ENCODE data around the gene CSH2.
"Not testable (repeated sequence)": the region's sequence is repeated elsewhere in the genome, so short reads cannot be mapped to it uniquely, and the experiment has no call there.

CSH2 gene

DNA sequence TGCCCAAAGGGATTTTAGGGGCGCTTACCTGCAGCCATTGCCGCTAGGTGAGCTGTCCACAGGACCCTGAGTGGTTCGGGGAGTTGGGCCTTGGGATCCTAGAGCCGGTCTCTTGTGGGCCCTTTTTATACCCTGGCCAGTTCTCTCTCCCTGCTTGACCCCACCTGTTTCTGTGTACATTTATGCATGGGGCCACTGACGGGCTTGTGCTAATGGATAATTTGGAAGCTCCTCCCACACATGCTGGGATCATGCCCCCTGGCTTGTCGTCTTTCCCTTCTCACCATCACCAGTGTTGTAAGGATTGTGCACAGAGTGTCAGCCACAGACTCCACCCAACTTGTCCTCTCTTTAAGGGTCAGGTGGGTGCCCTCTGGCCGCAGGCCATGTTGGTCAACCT is at the start of gene CSH2:
CSH2 (minus strand) TSS at position 101 of the 400 bp plus-strand sequence; CDS start at position 38, 63 bp downstream.
- not testable (repeated sequence) for DNase-seq (ENCODE audit: low read depth)

DNA sequence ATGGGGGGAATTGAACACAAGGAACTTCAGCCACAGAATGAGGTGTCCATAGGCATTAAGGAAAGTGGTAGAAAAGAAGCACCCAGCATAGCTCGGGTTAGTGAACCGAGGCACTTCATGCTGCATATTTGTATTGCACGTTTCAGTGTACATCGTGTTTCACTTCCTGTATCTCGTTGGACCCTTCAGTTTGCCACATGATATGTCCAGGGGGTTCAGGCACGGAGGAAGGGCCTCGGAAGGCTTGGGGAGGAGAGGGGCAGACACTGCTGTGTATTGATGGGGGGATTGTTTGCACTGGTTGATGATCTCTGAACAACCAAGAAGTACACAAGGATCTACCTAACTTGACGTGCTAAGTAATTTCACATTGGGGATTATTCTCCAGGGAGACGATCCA is 48.9 kb upstream of the CSH2 start:
- not testable (repeated sequence) for DNase-seq (ENCODE audit: low read depth)

DNA sequence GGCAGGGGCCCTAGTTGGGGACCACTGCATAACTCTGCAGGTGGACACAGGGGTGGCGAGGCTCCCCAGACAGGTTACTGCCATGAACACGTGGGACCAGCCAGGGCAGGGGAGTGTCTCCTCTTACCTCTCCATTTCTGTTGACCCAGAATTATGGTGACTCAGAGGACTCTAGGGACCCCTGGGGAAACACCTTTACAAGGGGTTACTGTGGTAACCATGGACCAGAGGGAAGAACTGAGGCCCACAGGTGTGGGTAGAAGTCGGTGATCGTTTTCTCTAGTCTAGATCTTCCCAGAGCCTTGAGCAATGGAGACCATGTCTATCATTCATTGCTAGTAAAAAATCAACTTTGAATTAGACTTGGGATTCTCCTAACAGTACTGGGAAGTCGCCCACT is 47.3 kb upstream of the CSH2 start:
- DNase-seq (ENCODE audit: low read depth): not testable (repeated sequence)

DNA sequence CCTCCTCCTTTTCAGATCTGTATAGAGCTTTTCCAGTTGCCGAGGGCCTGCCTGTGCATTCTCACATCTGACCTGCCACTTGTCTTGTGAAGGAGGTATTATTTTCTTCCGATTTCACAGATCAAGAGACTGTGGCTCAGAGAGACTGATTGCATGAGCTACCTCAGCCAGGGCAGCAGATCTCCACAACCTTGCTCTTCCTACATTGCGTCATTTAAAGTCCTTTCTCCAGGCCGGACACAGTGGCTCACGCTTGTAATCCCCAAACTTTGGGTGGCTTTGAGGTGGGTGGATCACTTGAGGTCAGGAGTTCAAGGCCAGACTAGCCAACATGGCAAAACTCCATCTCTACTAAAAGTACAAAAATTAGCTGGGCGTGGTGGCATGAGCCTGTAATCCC is 46.6 kb upstream of the CSH2 start:
- not testable (repeated sequence) for DNase-seq (ENCODE audit: low read depth)

DNA sequence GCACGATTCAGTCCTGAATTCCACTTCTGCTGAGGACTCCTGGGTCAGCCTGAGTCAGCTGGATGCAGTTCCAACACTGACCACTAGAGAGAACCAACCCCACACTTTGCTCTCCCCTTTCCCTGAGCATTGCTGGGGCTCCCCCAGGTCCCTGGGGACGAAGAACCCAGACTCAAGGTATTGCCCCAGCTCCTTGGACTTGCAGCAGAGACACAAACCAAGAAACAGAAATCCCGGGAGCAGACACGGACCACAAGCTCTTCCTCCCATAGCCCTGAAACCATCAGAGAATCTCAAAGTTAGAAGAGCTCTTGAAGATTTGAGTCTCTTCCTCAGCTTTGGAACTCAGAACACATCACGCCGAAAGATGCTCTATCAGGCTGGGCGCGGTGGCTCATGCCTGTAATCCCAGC is 45.8 kb upstream of the CSH2 start:
- peak; percentile 64 for DNase-seq (ENCODE audit: low read depth)

DNA sequence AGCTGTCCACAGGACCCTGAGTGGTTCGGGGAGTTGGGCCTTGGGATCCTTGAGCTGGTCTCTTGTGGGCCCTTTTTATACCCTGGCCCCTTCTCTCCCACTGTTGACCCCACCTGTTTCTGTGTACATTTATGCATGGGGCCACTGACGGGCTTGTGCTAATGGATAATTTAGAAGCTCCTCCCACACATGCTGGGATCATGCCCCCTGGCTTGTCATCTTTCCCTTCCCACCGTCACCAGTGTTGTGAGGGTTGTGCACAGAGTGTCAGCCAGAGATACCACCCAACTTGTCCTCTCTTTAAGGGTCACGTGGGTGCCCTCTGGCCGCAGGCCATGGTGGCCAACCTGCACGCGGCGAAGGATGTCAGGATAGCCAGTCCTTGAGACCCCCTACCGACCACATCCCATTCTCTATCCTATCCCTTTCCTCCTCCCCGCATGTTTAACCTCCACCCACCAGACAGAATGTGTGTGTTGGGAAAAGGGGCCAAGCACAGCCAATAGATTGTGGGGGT is 45.4 kb upstream of the CSH2 start, which contains the start of gene GH1:
GH1 (minus strand) TSS at position 51 of the 517 bp plus-strand sequence. CDS start 63 bp downstream, outside the sequence.
- DNase-seq (ENCODE audit: low read depth): not testable (repeated sequence)

DNA sequence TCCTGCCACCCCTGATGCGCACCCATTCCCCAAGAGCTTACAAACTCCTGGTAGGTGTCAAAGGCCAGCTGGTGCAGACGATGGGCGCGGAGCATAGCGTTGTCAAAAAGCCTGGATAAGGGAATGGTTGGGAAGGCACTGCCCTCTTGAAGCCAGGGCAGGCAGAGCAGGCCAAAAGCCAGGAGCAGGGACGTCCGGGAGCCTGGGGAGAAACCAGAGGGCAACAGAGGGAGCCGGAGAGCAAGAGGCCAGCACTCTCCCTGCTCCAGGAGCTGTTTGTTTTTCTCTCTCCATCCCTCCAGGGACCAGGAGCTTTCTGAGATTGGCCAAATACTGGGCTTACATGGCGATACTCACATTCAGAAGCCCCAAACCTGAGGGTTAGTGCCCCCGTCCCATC is 44.8 kb upstream of the CSH2 start:
- no peak for DNase-seq (ENCODE audit: low read depth)

- DNase-seq (ENCODE audit: low read depth): no peak
Measured at GRCh38 chr17:63917646-63918045, 44.2 kb upstream of the CSH2 start.

DNA sequence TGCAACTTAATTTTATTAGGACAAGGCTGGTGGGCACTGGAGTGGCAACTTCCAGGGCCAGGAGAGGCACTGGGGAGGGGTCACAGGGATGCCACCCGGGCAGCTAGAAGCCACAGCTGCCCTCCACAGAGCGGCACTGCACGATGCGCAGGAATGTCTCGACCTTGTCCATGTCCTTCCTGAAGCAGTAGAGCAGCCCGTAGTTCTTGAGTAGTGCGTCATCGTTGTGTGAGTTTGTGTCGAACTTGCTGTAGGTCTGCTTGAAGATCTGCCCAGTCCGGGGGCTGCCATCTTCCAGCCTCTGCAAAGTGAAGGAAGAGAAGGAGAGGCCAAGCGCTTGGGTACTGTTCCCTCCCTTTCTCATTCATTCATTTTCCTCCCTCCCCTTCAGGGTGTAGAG is 43.7 kb upstream of the CSH2 start:
- DNase-seq (ENCODE audit: low read depth): not testable (repeated sequence)

- no peak for DNase-seq (ENCODE audit: low read depth)
Measured at GRCh38 chr17:63916566-63917185, 43.2 kb upstream of the CSH2 start.

GRCh38 chr17:63915753-63916152 is 42.3 kb upstream of the CSH2 start:
- not testable (repeated sequence) for DNase-seq (ENCODE audit: low read depth)

- no peak for DNase-seq (ENCODE audit: low read depth)
Measured at GRCh38 chr17:63914471-63914870, 41.0 kb upstream of the CSH2 start.

- peak; percentile 42 for DNase-seq (ENCODE audit: low read depth)
Measured at GRCh38 chr17:63911657-63912100, 38.2 kb upstream of the CSH2 start.

- DNase-seq (ENCODE audit: low read depth): no peak
Measured at GRCh38 chr17:63911041-63911635, 37.7 kb upstream of the CSH2 start, which contains the start of gene CSHL1. Gene CSHL1 (minus strand): TSS chr17:63911258. CDS start chr17:63911196, 62 bp downstream.

GRCh38 chr17:63910096-63910495 is 36.6 kb upstream of the CSH2 start:
- no peak for DNase-seq (ENCODE audit: low read depth)

DNA sequence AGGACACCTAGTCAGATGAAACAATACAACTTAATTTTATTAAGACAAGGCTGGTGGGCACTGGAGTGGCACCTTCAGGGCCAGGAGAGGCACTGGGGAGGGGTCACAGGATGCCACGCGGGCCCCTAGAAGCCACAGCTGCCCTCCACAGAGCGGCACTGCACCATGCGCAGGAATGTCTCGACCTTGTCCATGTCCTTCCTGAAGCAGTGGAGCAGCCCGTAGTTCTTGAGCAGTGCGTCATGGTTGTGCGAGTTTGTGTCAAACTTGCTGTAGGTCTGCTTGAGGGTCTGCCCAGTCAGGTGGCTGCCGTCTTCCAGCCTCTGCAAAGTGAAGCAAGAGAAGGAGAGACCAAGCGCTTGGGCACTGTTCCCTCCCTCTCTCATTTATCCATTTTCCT is 36.1 kb upstream of the CSH2 start:
- DNase-seq (ENCODE audit: low read depth): not testable (repeated sequence)

- not testable (repeated sequence) for DNase-seq (ENCODE audit: low read depth)
Measured at GRCh38 chr17:63907161-63907778, 33.8 kb upstream of the CSH2 start.

DNA sequence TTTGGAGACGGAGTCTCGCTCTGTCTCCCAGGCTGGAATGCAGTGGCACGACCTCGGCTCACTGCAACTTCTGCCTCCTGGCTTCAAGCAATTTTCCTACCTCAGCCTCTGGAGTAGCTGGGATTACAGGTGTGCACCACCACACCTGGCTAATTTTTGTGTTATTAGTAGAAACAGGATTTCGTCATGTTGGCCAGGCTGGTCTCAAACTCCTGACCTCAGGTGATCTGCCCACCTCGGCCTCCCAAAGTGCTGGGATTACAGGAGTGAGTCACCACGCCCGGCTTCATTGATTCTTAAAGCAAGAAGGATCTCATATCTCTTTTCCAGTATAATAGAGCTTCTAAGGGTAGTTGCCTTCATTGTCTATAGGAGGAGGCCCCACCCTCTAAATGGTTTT is 31.3 kb upstream of the CSH2 start:
- DNase-seq (ENCODE audit: low read depth): not testable (repeated sequence)

- peak; percentile 14 for DNase-seq (ENCODE audit: low read depth)
Measured at GRCh38 chr17:63903787-63904201, 30.3 kb upstream of the CSH2 start.

DNA sequence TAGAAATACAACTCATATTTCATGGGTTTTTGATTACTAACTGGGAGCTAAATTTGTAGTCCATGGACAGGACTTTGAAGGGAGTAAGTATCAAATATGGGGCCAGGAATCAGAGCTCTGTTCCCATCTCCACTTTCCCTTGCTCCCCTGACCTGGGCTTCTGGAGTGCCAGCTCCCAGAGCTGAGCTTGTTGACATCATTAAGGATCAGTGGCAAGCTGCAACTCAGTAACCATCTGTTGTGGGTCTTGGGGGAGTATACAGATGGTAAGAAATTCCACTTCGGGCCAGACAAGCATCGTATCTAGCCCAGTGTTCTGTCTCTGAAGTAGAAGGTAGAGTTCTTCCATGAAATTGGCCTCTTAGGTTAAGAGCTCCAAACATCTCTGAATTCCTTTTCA is 28.5 kb upstream of the CSH2 start:
- DNase-seq (ENCODE audit: low read depth): not testable (repeated sequence)

DNA sequence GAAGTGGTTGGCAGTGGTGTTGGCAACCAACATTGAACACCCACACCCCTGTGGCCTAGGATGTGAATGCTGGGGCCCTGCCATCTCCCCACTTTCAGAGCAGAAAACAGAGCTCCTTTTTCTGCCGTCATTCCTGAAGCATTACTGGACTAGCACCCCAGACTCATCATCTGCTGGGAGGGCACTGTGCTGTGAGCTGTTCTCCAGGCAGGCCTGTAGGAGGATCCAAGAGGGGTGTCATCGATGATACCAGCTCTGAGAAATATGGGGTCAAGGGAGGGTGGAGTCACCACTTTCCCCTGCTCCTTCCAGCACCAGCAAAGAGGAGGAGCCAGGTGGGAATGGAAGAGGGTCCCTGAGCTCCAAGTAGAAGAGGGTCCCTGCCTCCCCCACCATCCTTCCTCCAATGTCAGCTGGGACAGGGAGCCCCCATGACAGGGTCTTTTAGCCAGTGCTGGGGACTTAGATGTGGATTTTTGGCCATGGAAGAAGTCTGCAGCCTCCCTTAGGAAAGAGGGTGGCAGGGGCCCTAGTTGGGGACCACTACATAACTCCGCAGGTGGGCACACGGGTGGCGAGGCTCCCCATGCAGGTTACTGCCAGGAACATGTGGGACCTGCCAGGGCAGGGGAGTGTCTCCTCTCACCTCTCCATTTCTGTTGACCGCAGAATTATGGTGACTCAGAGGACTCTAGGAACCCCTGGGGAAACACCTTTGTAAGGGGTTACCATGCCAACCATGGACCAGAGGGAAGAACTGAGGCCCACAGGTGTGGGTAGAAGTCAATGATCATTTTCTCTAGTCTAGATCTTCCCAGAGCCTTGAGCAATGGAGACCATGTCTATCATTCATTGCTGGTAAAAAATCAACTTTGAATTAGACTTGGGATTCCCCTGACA is 25.7 kb upstream of the CSH2 start:
- DNase-seq (ENCODE audit: low read depth): peak; percentile 13

All from stimulated activated CD4-positive, alpha-beta T cell treated with anti-CD3 and anti-CD28 coated beads, Interleukin-2, amount 100 ng/mL, for 4 hours (primary cell).